ENCODE measurements around the gene RBMS1. TPM values are rescaled to one million over a fixed set of nuclear protein-coding genes. Genes with fewer than 3 reads are reported as not detected.

The RBMS1 gene
- total RNA-seq, 2 donors from 2014 or later = 18.8 to 22.8 TPM

DNA sequence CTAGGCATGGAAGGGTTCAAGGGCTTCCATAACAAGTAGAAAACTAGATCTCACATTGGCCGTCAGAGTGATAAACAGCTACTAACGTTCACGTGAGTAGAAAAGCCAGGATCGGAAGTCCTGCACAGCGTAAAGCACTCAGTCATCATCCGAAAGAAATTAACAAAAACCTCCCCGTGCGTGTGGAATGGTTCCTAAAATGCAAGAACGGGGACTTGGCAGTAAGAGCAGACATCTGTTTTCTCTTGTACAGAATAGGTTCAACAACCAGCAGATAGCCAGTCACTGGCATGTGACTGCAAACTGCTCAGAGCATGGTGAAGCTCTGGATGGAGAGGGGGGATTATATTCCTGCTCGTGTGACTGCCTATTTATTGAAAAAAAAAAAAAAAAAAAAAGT lies 186.6 kb downstream of the RBMS1 start:
- intact Hi-C loops (cut with DNase I) = no loop called here
- Histone ChIP-seq H3K27me3 (replicated peaks; ENCODE audit: insufficient read depth) (no peaks in the 10 kb centered on the region), H3K27ac (no peak overlapping the region), H3K4me1 (replicated peaks) (no peaks in the 10 kb centered on the region), H3K36me3 (no peaks in the 10 kb centered on the region), H3K9me3 (no peaks in the 10 kb centered on the region), H3K4me3 (no peak overlapping the region)
- 74% methylated on average over 10 of the region's 10 CpGs for WGBS
- TF ChIP-seq POLR2AphosphoS5 (IDR thresholded peaks at IDR 0.05) = no peak
- no peak for TF ChIP-seq POLR2A (IDR thresholded peaks at IDR 0.05)
- TF ChIP-seq, protein P1, sequence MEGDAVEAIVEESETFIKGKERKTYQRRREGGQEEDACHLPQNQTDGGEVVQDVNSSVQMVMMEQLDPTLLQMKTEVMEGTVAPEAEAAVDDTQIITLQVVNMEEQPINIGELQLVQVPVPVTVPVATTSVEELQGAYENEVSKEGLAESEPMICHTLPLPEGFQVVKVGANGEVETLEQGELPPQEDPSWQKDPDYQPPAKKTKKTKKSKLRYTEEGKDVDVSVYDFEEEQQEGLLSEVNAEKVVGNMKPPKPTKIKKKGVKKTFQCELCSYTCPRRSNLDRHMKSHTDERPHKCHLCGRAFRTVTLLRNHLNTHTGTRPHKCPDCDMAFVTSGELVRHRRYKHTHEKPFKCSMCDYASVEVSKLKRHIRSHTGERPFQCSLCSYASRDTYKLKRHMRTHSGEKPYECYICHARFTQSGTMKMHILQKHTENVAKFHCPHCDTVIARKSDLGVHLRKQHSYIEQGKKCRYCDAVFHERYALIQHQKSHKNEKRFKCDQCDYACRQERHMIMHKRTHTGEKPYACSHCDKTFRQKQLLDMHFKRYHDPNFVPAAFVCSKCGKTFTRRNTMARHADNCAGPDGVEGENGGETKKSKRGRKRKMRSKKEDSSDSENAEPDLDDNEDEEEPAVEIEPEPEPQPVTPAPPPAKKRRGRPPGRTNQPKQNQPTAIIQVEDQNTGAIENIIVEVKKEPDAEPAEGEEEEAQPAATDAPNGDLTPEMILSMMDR (IDR thresholded peaks at IDR 0.05) = no peak
- DNase-seq (ENCODE audit: low spot score) = no peak

DNA sequence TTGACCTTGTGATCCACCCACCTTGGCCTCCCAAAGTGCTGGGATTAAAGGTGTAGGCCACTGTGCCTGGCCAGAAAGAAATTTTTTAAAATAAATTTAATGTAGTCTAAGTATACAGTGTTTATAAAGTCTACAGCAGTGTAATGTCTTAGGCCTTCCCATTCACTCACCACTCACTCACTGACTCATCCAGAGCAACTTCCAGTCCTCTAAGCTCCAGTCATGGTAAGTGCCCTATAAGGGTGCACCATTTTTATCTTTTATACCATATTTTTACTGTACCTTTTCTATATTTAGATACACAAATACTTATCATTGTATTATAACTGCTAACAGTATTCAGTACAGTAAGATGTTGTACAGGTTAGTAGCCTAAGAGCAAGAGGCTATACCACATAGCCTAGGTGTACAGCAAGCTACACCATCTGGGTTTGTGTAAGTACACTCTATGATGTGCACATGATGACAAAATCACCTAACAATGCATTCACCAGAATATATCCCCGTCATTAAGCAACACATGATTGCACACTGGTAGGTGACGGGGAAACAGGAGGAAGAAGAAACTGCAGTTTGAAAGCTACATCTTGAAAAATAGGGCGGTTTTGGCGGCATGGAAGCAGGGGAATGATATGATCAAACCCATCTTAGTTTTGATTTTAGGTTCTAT lies 188.4 kb downstream of the RBMS1 start:
- Histone ChIP-seq H3K27me3 (replicated peaks; ENCODE audit: insufficient read depth) (no peaks in the 10 kb centered on the region), H3K9me3 (no peaks in the 10 kb centered on the region), H3K4me3 (no peak overlapping the region), H3K36me3 (no peaks in the 10 kb centered on the region), H3K27ac (no peak overlapping the region), H3K4me1 (replicated peaks) (no peaks in the 10 kb centered on the region)
- WGBS = 83% methylated on average over 4 of the region's 4 CpGs
- TF ChIP-seq POLR2A (IDR thresholded peaks at IDR 0.05) = no peak
- no peak for DNase-seq (ENCODE audit: low spot score)
- intact Hi-C loops (cut with DNase I) = no loop called here

DNA sequence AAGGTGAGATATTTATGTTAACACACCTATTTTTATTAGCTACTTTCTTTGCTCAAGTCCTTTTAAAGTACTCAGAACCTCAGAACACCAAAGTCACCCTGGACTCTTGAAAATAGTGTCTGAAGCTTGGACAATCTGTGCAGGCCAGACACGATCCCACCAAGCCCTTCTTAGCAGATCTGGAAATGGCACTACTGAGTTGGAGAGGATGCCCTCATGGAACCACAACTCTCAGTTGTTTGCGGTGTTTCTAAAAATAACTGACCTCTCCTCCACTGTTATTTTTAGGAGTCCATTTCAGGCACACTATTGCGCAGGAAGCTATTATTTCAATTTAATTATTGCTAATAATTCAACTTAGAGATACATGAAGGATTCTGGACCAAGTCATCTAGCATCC lies 190.1 kb downstream of the RBMS1 start:
- TF ChIP-seq, protein P1 (IDR thresholded peaks at IDR 0.05) = no peak
- no peak for TF ChIP-seq POLR2A (IDR thresholded peaks at IDR 0.05)
- no peak for TF ChIP-seq POLR2AphosphoS5 (IDR thresholded peaks at IDR 0.05)
- H3K36me3 ChIP-seq = no peaks in the 10 kb centered on the region
- intact Hi-C loops (cut with DNase I) = no loop called here
- no peaks in the 10 kb centered on the region for H3K9me3 ChIP-seq
- 88% methylated on average over 3 of the region's 3 CpGs for WGBS
- H3K27ac ChIP-seq = no peak overlapping the region
- H3K4me3 ChIP-seq = no peak overlapping the region
- H3K4me1 ChIP-seq (replicated peaks) = no peaks in the 10 kb centered on the region
- no peak for DNase-seq (ENCODE audit: low spot score)
- H3K27me3 ChIP-seq (replicated peaks; ENCODE audit: insufficient read depth) = no peaks in the 10 kb centered on the region

DNA sequence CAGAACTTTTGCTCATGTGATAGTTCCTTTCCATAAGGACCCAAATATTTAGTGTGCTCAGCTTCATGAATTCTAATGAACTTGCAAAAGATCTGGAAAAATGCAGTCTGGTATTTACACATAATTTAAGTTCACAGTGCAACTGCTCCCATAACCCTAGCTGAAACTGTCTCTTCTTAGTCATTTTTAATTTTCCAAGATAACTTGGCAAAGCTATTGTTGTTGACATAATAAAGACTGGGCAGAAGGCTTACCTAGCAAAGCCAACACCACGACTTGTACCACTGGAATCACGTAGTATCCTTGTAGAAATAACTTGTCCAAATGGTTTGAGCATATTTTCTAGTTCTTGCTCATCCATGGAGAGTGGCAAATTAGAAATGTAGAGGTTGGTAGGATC lies 190.5 kb downstream of the RBMS1 start:
- TF ChIP-seq, protein P1 (IDR thresholded peaks at IDR 0.05) = no peak
- TF ChIP-seq POLR2AphosphoS5 (IDR thresholded peaks at IDR 0.05) (no peak), POLR2A (IDR thresholded peaks at IDR 0.05) (no peak)
- Histone ChIP-seq H3K36me3 (no peaks in the 10 kb centered on the region), H3K9me3 (no peaks in the 10 kb centered on the region), H3K4me1 (replicated peaks) (no peaks in the 10 kb centered on the region), H3K4me3 (no peak overlapping the region), H3K27ac (no peak overlapping the region), H3K27me3 (replicated peaks; ENCODE audit: insufficient read depth) (no peaks in the 10 kb centered on the region)
- no peak for DNase-seq (ENCODE audit: low spot score)
- intact Hi-C loops (cut with DNase I) = no loop called here
- 53% methylated on average over 2 of the region's 2 CpGs for WGBS

DNA sequence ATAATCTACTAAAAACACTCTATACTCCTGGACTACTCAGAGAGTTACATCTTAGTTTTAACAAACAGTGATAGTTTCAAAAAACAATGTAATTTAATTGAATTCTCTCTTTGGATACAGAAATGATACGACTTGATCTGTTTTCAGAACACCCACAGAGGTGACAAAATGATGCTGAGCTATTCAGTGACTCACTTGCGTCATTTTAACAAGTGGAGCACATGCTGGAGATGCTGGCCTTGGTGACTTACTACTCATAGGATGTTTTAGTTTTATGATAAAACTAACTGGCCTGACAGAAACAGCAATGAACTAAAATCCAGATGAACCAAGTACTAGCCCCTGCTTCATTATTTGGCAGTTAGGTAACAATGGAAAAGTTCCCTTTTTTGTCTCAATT lies 192.2 kb downstream of the RBMS1 start:
- H3K4me3 ChIP-seq = no peak overlapping the region
- 89% methylated on average over 2 of the region's 2 CpGs for WGBS
- intact Hi-C loops (cut with DNase I) = no loop called here
- no peak overlapping the region for H3K27ac ChIP-seq
- no peak for DNase-seq (ENCODE audit: low spot score)
- no peaks in the 10 kb centered on the region for H3K36me3 ChIP-seq
- no peaks in the 10 kb centered on the region for H3K9me3 ChIP-seq
- no peaks in the 10 kb centered on the region for H3K4me1 ChIP-seq (replicated peaks)
- H3K27me3 ChIP-seq (replicated peaks; ENCODE audit: insufficient read depth) = no peaks in the 10 kb centered on the region
- TF ChIP-seq, protein P1 (IDR thresholded peaks at IDR 0.05) = no peak
